Muscle of back (tissue), 11 donors: ENCODE measurements around the gene KDM1A. TPM values are rescaled to one million over a fixed set of nuclear protein-coding genes. Genes with fewer than 3 reads are reported as not detected.

Source experiments
- DNase-seq, 3 donors: peaks; one replicate each; pipeline versions ENCODE4 v3.0.0 to v3.0.0-alpha.2; 2013
- polyA plus RNA-seq, 10 donors: library from polyadenylated mRNA; unstranded; fragments of 120-200 nt; gene quantifications; one replicate each; pipeline ENCODE4 v1.2.1, GENCODE V29; 2013; ENCODE audit not compliant: insufficient read length in 10 of 10

Gene KDM1A
- polyA plus RNA-seq, 10 donors: 65.7 to 89.1 (median 70.3) TPM

- no peak for DNase-seq
Measured at GRCh38 chr1:23103001-23103889, 84.0 kb downstream of the KDM1A start.

GRCh38 chr1:23108918-23109533 lies 89.8 kb downstream of the KDM1A start:
- no peak for DNase-seq

- DNase-seq: no peak
Measured at GRCh38 chr1:23110391-23110790, 91.1 kb downstream of the KDM1A start.

- no peak for DNase-seq
Measured at GRCh38 chr1:23111600-23112535, 92.6 kb downstream of the KDM1A start.

- no peak for DNase-seq
Measured at GRCh38 chr1:23114424-23115079, 95.3 kb downstream of the KDM1A start.

GRCh38 chr1:23116216-23116836 lies 97.1 kb downstream of the KDM1A start:
- no peak for DNase-seq

- no peak for DNase-seq
Measured at GRCh38 chr1:23116921-23117699, 97.8 kb downstream of the KDM1A start.

- DNase-seq: no peak
Measured at GRCh38 chr1:23118407-23118806, 99.1 kb downstream of the KDM1A start.

GRCh38 chr1:23118957-23119792 lies 99.9 kb downstream of the KDM1A start:
- no peak for DNase-seq

- DNase-seq: no peak
Measured at GRCh38 chr1:23120383-23120782, 101.1 kb downstream of the KDM1A start.

GRCh38 chr1:23122023-23122748 lies 102.9 kb downstream of the KDM1A start:
- DNase-seq: peak; percentile 42 to 78 (median 59)

- no peak for DNase-seq
Measured at GRCh38 chr1:23122796-23123195, 103.5 kb downstream of the KDM1A start.

GRCh38 chr1:23123528-23123927 lies 104.3 kb downstream of the KDM1A start:
- DNase-seq: no peak

GRCh38 chr1:23124259-23125026 lies 105.2 kb downstream of the KDM1A start:
- no peak for DNase-seq

GRCh38 chr1:23125489-23125888 lies 106.2 kb downstream of the KDM1A start:
- no peak for DNase-seq

GRCh38 chr1:23126200-23126599 lies 106.9 kb downstream of the KDM1A start:
- DNase-seq: no peak

GRCh38 chr1:23126801-23127200 lies 107.5 kb downstream of the KDM1A start:
- DNase-seq: peak in 1 of 3 donors; percentile 14

- no peak for DNase-seq
Measured at GRCh38 chr1:23129846-23130245, 110.6 kb downstream of the KDM1A start.
